Bronchial epithelial cell (primary cell): ENCODE measurements around the gene LSM10. TPM values are rescaled to one million over a fixed set of nuclear protein-coding genes. Genes with fewer than 3 reads are reported as not detected.

Experiments
- DNase-seq: peaks from one replicate; pipeline ENCODE4 v3.0.0-alpha.2; 2010; ENCODE audit warnings: low read depth
- FAIRE-seq: peaks from 2 replicates; lab custom pipeline; 2011; peaks lifted over from hg19 to GRCh38; lab: Jason Lieb, UNC
- H3K27me3 ChIP-seq: 2 replicates; pipeline ENCODE4 v1.5.1; 2011; ENCODE audit warnings: low read length; ENCODE audit not compliant: control insufficient read depth, insufficient read depth
- H3K36me3 ChIP-seq: 2 replicates; pipeline ENCODE4 v1.5.1; 2011; ENCODE audit warnings: low read length; ENCODE audit not compliant: control insufficient read depth, insufficient read depth
- H3K4me3 ChIP-seq: 2 replicates; pipeline ENCODE4 v1.5.1; 2011; ENCODE audit warnings: mild to moderate bottlenecking, low read depth, low read length, control low read depth
- total RNA-seq: library from RNA; depleted of rRNA; stranded (reverse); fragments of >200 nt; gene quantifications from 2 replicates; pipeline ENCODE4 v1.2.1, GENCODE V29; 2014
- TF ChIP-seq, protein P1 (sequence below): IDR thresholded peaks from 2 replicates; pipeline ENCODE4 v1.5.1; 2011; ENCODE audit warnings: mild to moderate bottlenecking, moderate library complexity, low read length, control low read depth, inconsistent platforms; ENCODE audit not compliant: insufficient read depth, severe bottlenecking

The LSM10 gene
- total RNA-seq, 1 donor from 2014 or later, result 7.6 TPM

GRCh38 chr1:36349241-36349671 is 48.5 kb downstream of the LSM10 start:
- H3K4me3 ChIP-seq, result no peak overlapping the region
- FAIRE-seq, result no peak
- no peaks in the 10 kb centered on the region for H3K27me3 ChIP-seq
- peaks cover 45% of the 10 kb centered on the region for H3K36me3 ChIP-seq
- peak; percentile 66 for DNase-seq
- TF ChIP-seq, protein P1, sequence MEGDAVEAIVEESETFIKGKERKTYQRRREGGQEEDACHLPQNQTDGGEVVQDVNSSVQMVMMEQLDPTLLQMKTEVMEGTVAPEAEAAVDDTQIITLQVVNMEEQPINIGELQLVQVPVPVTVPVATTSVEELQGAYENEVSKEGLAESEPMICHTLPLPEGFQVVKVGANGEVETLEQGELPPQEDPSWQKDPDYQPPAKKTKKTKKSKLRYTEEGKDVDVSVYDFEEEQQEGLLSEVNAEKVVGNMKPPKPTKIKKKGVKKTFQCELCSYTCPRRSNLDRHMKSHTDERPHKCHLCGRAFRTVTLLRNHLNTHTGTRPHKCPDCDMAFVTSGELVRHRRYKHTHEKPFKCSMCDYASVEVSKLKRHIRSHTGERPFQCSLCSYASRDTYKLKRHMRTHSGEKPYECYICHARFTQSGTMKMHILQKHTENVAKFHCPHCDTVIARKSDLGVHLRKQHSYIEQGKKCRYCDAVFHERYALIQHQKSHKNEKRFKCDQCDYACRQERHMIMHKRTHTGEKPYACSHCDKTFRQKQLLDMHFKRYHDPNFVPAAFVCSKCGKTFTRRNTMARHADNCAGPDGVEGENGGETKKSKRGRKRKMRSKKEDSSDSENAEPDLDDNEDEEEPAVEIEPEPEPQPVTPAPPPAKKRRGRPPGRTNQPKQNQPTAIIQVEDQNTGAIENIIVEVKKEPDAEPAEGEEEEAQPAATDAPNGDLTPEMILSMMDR, result no peak

DNA sequence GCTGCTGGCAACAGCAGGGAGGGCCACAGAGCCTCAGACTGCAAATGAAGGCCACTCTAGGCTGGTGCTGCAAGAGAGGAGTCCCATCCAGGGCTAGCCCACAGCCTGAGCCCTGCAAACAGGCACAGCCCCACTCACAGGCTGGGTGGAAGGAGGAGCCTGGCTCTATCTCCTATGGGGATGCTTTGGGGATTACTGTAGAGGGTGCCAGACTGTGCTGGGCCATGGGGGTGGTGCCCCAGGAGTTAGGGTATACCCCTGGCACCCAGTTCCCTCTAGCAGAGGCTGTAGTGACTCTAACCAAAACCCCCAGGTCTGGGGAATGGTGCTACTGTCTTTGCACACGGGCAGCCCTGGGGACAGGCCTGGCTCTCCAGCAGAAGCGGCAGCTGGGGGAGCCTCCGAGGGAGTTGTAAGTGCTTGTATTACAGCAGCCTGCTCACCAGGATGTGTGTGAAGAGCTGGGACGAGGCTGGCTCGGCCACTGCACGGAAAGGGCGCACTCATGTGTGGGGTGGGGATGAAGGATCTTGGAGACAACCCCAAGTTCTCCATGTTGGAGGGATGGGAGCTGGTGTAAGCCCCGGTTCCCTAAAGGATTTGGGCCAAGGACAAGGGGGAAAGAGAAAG is 50.9 kb downstream of the LSM10 start:
- Histone ChIP-seq H3K27me3 (no peaks in the 10 kb centered on the region), H3K36me3 (peaks cover 53% of the 10 kb centered on the region), H3K4me3 (no peak overlapping the region)
- TF ChIP-seq, protein P1, result no peak
- no peak for DNase-seq
- no peak for FAIRE-seq

GRCh38 chr1:36345353-36345752 is 52.4 kb downstream of the LSM10 start:
- FAIRE-seq (no peak), DNase-seq (no peak)
- no peaks in the 10 kb centered on the region for H3K27me3 ChIP-seq
- TF ChIP-seq, protein P1, result no peak
- H3K4me3 ChIP-seq, result no peak overlapping the region
- peaks cover 59% of the 10 kb centered on the region for H3K36me3 ChIP-seq

DNA sequence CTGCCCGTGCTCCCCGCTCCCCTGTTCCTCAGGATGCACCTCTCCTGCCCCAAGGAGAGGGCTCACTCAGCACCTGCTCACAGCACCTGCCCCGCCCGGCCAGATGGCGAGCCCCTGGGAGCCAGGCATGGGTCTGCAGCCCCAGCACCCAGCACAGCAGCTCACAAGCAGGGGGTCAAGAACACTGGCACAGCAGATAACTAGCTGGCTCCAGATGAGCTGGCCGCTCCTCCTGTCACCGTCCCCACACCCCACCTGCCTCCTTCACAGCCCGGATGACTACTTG is 53.4 kb downstream of the LSM10 start:
- no peak for FAIRE-seq
- H3K27me3 ChIP-seq, result no peaks in the 10 kb centered on the region
- TF ChIP-seq, protein P1, result no peak
- peaks cover 62% of the 10 kb centered on the region for H3K36me3 ChIP-seq
- no peak for DNase-seq
- no peak overlapping the region for H3K4me3 ChIP-seq

- TF ChIP-seq, protein P1, result no peak
- no peaks in the 10 kb centered on the region for H3K27me3 ChIP-seq
- H3K36me3 ChIP-seq, result peaks cover 59% of the 10 kb centered on the region
- H3K4me3 ChIP-seq, result no peak overlapping the region
- FAIRE-seq (peak; percentile 66), DNase-seq (no peak)
These were observed 53.9 kb downstream of the LSM10 start for GRCh38 chr1:36343651-36344394.

Other genes starting within 250 kb of the LSM10 start
- 86.8 and 105 TPM in 2 replicates for gene TRAPPC3, start 248.4 kb downstream of the LSM10 start, total RNA-seq
- 54.5 and 75.1 TPM in 2 replicates for gene MAP7D1, start 241.7 kb downstream of the LSM10 start, total RNA-seq
- gene THRAP3, start 173.5 kb downstream of the LSM10 start, total RNA-seq, result 82.3 and 82.4 TPM in 2 replicates
- gene SH3D21, start 91.5 kb downstream of the LSM10 start, total RNA-seq, result 2.6 and 6.9 TPM in 2 replicates
- 17.4 and 20.5 TPM in 2 replicates for gene EVA1B, start 74.3 kb downstream of the LSM10 start, total RNA-seq
- 9.0 and 12.3 TPM in 2 replicates for gene STK40, start 12.0 kb downstream of the LSM10 start, total RNA-seq
- gene OSCP1, start 52.5 kb upstream of the LSM10 start, total RNA-seq, result 3.7 and 8.8 TPM in 2 replicates
- gene MRPS15, start 66.5 kb upstream of the LSM10 start, total RNA-seq, result 64.5 and 81.0 TPM in 2 replicates
- gene CSF3R, start 85.0 kb upstream of the LSM10 start, total RNA-seq, result 0.79 TPM in 1 of 2 replicates, not detected in the other